Neural cell (in vitro differentiated cells): ENCODE data around the gene RAB4B.

Source experiments
- EZH2 ChIP-seq: fragments of 200-600, 300-800 bp; shearing (Covaris generic), sonication (generic); IDR thresholded peaks from 2 replicates; pipeline ENCODE4 v1.6.1; 2014; ENCODE audit warnings: antibody characterized with exemption, low read length, borderline replicate concordance, mild to moderate bottlenecking; ENCODE audit not compliant: insufficient read depth, poor library complexity, severe bottlenecking
- SMC3 ChIP-seq: fragments of 450-650 bp; conservative IDR thresholded peaks from 2 replicates; pipeline ENCODE4 v1.6.1; 2014; ENCODE audit warnings: antibody characterized with exemption, mild to moderate bottlenecking, moderate library complexity; ENCODE audit not compliant: poor library complexity
- TF ChIP-seq, protein P1 (sequence below): fragments of 450-650 bp; IDR thresholded peaks from 2 replicates; pipeline ENCODE4 v1.5.1; 2014; ENCODE audit warnings: antibody characterized with exemption, mild to moderate bottlenecking, moderate library complexity; ENCODE audit not compliant: poor library complexity, severe bottlenecking

- TF ChIP-seq SMC3: no peak
- TF ChIP-seq, protein P1, sequence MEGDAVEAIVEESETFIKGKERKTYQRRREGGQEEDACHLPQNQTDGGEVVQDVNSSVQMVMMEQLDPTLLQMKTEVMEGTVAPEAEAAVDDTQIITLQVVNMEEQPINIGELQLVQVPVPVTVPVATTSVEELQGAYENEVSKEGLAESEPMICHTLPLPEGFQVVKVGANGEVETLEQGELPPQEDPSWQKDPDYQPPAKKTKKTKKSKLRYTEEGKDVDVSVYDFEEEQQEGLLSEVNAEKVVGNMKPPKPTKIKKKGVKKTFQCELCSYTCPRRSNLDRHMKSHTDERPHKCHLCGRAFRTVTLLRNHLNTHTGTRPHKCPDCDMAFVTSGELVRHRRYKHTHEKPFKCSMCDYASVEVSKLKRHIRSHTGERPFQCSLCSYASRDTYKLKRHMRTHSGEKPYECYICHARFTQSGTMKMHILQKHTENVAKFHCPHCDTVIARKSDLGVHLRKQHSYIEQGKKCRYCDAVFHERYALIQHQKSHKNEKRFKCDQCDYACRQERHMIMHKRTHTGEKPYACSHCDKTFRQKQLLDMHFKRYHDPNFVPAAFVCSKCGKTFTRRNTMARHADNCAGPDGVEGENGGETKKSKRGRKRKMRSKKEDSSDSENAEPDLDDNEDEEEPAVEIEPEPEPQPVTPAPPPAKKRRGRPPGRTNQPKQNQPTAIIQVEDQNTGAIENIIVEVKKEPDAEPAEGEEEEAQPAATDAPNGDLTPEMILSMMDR: no peak
- TF ChIP-seq EZH2: no peak
These were observed 40.9 kb upstream of the RAB4B start for GRCh38 chr19:40737102-40737644.
